ENCODE data around the gene CEP83.
"Not testable (repeated sequence)": the region's sequence is repeated elsewhere in the genome, so short reads cannot be mapped to it uniquely, and the experiment has no call there.

CEP83 gene

DNA sequence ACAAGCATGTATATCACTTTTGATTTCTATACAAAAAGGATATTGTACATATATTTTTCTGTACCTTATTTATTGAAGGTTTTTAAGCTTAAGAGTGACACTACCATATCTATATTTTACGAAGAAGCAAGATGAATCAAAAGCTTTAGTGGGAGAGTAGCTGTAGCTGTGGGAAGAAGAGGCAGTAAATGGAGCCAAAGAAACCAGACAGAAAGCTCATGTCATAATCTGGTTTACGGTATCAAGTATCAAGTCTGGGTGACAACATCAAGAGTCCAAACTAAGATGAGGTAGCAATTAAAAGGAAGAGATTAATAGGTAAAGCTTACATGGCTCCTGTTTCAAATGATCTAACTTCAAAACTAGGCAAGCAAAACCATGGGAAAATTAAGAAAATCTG lies 54.8 kb downstream of the CEP83 start:
- no peaks in the 10 kb centered on the region for H3K9me3 ChIP-seq (ENCODE audit: insufficient read depth, low read length)
- 0 out of 2 replicates have a peak overlapping the region, but pooled peaks have one; percentile 68 for H3K27ac ChIP-seq (ENCODE audit: low read length)
- peak overlapping the region; percentile 89 for H3K4me2 ChIP-seq (ENCODE audit: low read length)
- peaks cover 20% of the 10 kb centered on the region for H3K36me3 ChIP-seq (replicated peaks; ENCODE audit: low read depth, low read length)
- H3K9ac ChIP-seq (ENCODE audit: low read length): no peak overlapping the region
- H4K20me1 ChIP-seq (ENCODE audit: insufficient read depth, low read length): no peaks in the 10 kb centered on the region
- H2AFZ ChIP-seq (ENCODE audit: low read depth, low read length): no peak overlapping the region
- no peaks in the 10 kb centered on the region for H3K27me3 ChIP-seq (ENCODE audit: low read depth, low read length)
- TF ChIP-seq, protein P1, sequence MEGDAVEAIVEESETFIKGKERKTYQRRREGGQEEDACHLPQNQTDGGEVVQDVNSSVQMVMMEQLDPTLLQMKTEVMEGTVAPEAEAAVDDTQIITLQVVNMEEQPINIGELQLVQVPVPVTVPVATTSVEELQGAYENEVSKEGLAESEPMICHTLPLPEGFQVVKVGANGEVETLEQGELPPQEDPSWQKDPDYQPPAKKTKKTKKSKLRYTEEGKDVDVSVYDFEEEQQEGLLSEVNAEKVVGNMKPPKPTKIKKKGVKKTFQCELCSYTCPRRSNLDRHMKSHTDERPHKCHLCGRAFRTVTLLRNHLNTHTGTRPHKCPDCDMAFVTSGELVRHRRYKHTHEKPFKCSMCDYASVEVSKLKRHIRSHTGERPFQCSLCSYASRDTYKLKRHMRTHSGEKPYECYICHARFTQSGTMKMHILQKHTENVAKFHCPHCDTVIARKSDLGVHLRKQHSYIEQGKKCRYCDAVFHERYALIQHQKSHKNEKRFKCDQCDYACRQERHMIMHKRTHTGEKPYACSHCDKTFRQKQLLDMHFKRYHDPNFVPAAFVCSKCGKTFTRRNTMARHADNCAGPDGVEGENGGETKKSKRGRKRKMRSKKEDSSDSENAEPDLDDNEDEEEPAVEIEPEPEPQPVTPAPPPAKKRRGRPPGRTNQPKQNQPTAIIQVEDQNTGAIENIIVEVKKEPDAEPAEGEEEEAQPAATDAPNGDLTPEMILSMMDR (IDR thresholded peaks at IDR 0.05; ENCODE audit: low read depth, low read length): no peak
- no peak for TF ChIP-seq EZH2phosphoT487 (IDR thresholded peaks at IDR 0.05; ENCODE audit: low read depth)
- peaks cover 17% of the 10 kb centered on the region for H3K4me1 ChIP-seq (ENCODE audit: low read length)
- H3K4me3 ChIP-seq (ENCODE audit: low read length): peak overlapping the region; percentile 69
- peaks cover 4% of the 10 kb centered on the region; the same call in 1 of the 2 replicates for H3K79me2 ChIP-seq (ENCODE audit: low read length)

DNA sequence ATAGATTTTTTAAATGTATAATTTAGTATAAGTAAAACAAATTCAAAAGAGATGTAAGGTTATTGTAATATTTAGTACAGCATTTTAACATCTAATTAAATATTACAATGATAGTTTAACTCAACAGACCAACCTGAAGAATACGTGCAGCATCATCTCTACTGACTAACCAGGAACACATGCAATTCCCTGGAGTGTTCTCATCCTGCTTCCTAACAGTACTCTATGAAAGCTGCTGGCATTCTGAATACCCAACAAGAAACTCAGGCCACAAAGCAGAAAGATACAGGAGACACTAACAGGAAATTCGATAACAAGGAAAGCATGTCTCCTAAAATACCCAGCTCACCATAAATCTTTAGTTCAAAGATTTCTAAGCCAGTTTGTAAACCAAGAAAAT lies 58.3 kb downstream of the CEP83 start:
- no peaks in the 10 kb centered on the region for H3K9me3 ChIP-seq (ENCODE audit: insufficient read depth, low read length)
- H3K4me2 ChIP-seq (ENCODE audit: low read length): no peak overlapping the region
- H3K9ac ChIP-seq (ENCODE audit: low read length): no peak overlapping the region
- no peak overlapping the region for H3K27ac ChIP-seq (ENCODE audit: low read length)
- no peak overlapping the region for H2AFZ ChIP-seq (ENCODE audit: low read depth, low read length)
- H3K27me3 ChIP-seq (ENCODE audit: low read depth, low read length): no peaks in the 10 kb centered on the region
- peaks cover 4% of the 10 kb centered on the region; the same call in 1 of the 2 replicates for H3K79me2 ChIP-seq (ENCODE audit: low read length)
- TF ChIP-seq, protein P1 (IDR thresholded peaks at IDR 0.05; ENCODE audit: low read depth, low read length): no peak
- TF ChIP-seq EZH2phosphoT487 (IDR thresholded peaks at IDR 0.05; ENCODE audit: low read depth): no peak
- H3K4me1 ChIP-seq (ENCODE audit: low read length): peaks cover 17% of the 10 kb centered on the region
- peaks cover 24% of the 10 kb centered on the region for H3K36me3 ChIP-seq (replicated peaks; ENCODE audit: low read depth, low read length)
- H3K4me3 ChIP-seq (ENCODE audit: low read length): no peak overlapping the region
- no peaks in the 10 kb centered on the region for H4K20me1 ChIP-seq (ENCODE audit: insufficient read depth, low read length)

DNA sequence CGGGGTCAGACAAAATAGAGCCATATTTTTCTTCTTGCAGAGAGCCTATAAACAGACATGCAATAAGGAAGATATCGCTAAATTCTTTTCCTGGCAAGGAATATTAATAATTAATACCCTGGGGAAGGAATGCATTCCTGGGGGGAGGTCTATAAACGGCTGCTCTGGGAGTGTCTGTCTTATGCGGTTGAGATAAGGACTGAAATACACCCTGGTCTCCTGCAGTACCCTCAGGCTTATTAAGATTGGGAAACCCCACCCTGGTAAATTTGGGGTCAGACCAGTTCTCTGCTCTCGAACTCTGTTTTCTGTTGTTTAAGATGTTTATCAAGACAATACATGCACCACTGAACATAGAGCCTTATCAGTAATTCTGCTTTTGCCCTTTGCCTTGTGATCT lies 61.0 kb downstream of the CEP83 start:
- not testable (repeated sequence) for H3K9ac ChIP-seq (ENCODE audit: low read length); H3K4me2 ChIP-seq (ENCODE audit: low read length); H3K27ac ChIP-seq (ENCODE audit: low read length); H3K4me3 ChIP-seq (ENCODE audit: low read length); H2AFZ ChIP-seq (ENCODE audit: low read depth, low read length); H3K27me3 ChIP-seq (ENCODE audit: low read depth, low read length); H3K4me1 ChIP-seq (ENCODE audit: low read length); H3K79me2 ChIP-seq (ENCODE audit: low read length); H3K9me3 ChIP-seq (ENCODE audit: insufficient read depth, low read length); H4K20me1 ChIP-seq (ENCODE audit: insufficient read depth, low read length)
- H3K36me3 ChIP-seq (replicated peaks; ENCODE audit: low read depth, low read length): peaks cover 24% of the 10 kb centered on the region

DNA sequence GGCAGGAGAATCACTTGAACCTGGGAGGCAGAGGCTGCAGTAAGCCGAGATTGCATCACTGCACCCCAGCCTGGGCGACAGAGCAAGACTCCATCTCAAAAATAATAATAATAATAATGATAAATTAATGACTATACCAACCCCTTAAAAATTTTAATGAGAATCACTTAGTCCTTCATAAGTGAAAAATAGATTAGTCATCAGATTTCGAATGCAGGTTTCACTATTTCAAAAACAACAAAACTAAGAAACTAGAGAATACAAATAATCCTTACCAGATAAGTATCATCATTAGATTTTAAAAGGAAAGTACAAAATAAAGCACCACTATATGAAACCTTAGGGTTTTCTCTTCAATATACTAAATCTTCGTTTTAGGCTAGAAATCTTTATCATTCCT lies 62.3 kb downstream of the CEP83 start:
- no peak overlapping the region for H3K4me2 ChIP-seq (ENCODE audit: low read length)
- no peaks in the 10 kb centered on the region for H3K4me1 ChIP-seq (ENCODE audit: low read length)
- no peak overlapping the region for H2AFZ ChIP-seq (ENCODE audit: low read depth, low read length)
- H3K4me3 ChIP-seq (ENCODE audit: low read length): no peak overlapping the region
- H4K20me1 ChIP-seq (ENCODE audit: insufficient read depth, low read length): no peaks in the 10 kb centered on the region
- H3K36me3 ChIP-seq (replicated peaks; ENCODE audit: low read depth, low read length): peaks cover 21% of the 10 kb centered on the region
- no peak for TF ChIP-seq EZH2phosphoT487 (IDR thresholded peaks at IDR 0.05; ENCODE audit: low read depth)
- TF ChIP-seq, protein P1 (IDR thresholded peaks at IDR 0.05; ENCODE audit: low read depth, low read length): no peak
- no peaks in the 10 kb centered on the region for H3K79me2 ChIP-seq (ENCODE audit: low read length)
- no peaks in the 10 kb centered on the region for H3K9me3 ChIP-seq (ENCODE audit: insufficient read depth, low read length)
- no peak overlapping the region for H3K9ac ChIP-seq (ENCODE audit: low read length)
- no peaks in the 10 kb centered on the region for H3K27me3 ChIP-seq (ENCODE audit: low read depth, low read length)
- H3K27ac ChIP-seq (ENCODE audit: low read length): no peak overlapping the region

DNA sequence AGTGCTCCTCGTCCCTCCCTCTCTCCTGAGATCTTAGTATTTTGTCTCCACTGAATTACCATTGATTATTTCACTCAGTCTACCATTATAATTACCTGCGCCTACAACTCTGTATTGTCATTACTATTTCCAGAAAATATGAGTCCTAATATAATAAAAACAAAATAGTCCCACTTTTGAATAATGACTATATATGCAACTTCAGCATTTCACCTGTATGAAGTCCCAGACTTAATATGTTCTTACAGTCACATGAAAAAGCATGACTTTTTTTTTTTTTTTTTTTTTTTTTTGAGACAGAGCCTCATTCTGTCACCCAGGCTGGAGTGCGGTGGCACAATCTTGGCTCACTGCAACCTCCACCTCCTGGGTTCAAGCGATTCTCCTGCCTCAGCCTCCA lies 63.7 kb downstream of the CEP83 start:
- not testable (repeated sequence) for H3K9ac ChIP-seq (ENCODE audit: low read length); H3K36me3 ChIP-seq (replicated peaks; ENCODE audit: low read depth, low read length); H4K20me1 ChIP-seq (ENCODE audit: insufficient read depth, low read length); H2AFZ ChIP-seq (ENCODE audit: low read depth, low read length); H3K27me3 ChIP-seq (ENCODE audit: low read depth, low read length); H3K4me3 ChIP-seq (ENCODE audit: low read length); H3K9me3 ChIP-seq (ENCODE audit: insufficient read depth, low read length); H3K4me2 ChIP-seq (ENCODE audit: low read length); H3K79me2 ChIP-seq (ENCODE audit: low read length); H3K27ac ChIP-seq (ENCODE audit: low read length); H3K4me1 ChIP-seq (ENCODE audit: low read length)
